Measurements from ENCODE around the gene KIAA1328. TPM values are rescaled to one million over a fixed set of nuclear protein-coding genes. Genes with fewer than 3 reads are reported as not detected.

The KIAA1328 gene
- total RNA-seq, result 10 to 100 TPM; 16.1 to 32.0 (median 20.1) TPM

- intact Hi-C loops (cut with DNase I; ENCODE audit: low total_unique reads), result no loop called here
Measured at GRCh38 chr18:36828630-36829361, at the start of gene KIAA1328, which contains the start of gene TPGS2. Gene KIAA1328 (plus strand): TSS chr18:36829127. CDS start chr18:36829139, 12 bp downstream. Gene TPGS2 (minus strand): TSS chr18:36829002. CDS start chr18:36828767, 235 bp downstream.

GRCh38 chr18:36780748-36781147, 48.2 kb upstream of the KIAA1328 start:
- TF ChIP-seq POLR2A (IDR thresholded peaks at IDR 0.05) (no peak), CTCF (IDR thresholded peaks at IDR 0.05) (no peak)
- intact Hi-C loops (cut with DNase I; ENCODE audit: low total_unique reads), result no loop called here
- no peak for DNase-seq (ENCODE audit: low spot score in 2 of 2)
- H3K4me3 ChIP-seq (ENCODE audit: low read depth, poor library complexity, severe bottlenecking), result no peak overlapping the region
- 80 to 81% methylated on average over 2 of the region's 2 CpGs for WGBS, 2 donors

More at GRCh38 chr18:36828630-36829361, at the start of gene KIAA1328, which contains the start of gene TPGS2:
- WGBS, 2 donors, result 1% methylated on average over 16 to 57 of the region's 83 CpGs
- TF ChIP-seq POLR2A (IDR thresholded peaks at IDR 0.05) (no peak), CTCF (IDR thresholded peaks at IDR 0.05) (no peak)
- peak within 1 kb of the TSS; percentile 76 for H3K4me3 ChIP-seq (ENCODE audit: low read depth, poor library complexity, severe bottlenecking)
- DNase-seq (ENCODE audit: low spot score in 2 of 2), result peak; percentile 76 to 96

GRCh38 chr18:36782710-36783109, 46.2 kb upstream of the KIAA1328 start:
- 56 to 60% methylated on average over 9 of the region's 9 CpGs for WGBS, 2 donors
- H3K4me3 ChIP-seq (ENCODE audit: low read depth, poor library complexity, severe bottlenecking), result no peak overlapping the region
- intact Hi-C loops (cut with DNase I; ENCODE audit: low total_unique reads), result no loop called here
- DNase-seq (ENCODE audit: low spot score in 2 of 2), result no peak
- no peak for TF ChIP-seq POLR2A (IDR thresholded peaks at IDR 0.05)
- no peak for TF ChIP-seq CTCF (IDR thresholded peaks at IDR 0.05)

- no peak for TF ChIP-seq POLR2A (IDR thresholded peaks at IDR 0.05)
- no peak for TF ChIP-seq CTCF (IDR thresholded peaks at IDR 0.05)
- no peak overlapping the region for H3K4me3 ChIP-seq (ENCODE audit: low read depth, poor library complexity, severe bottlenecking)
- no peak for DNase-seq (ENCODE audit: low spot score in 2 of 2)
- intact Hi-C loops (cut with DNase I; ENCODE audit: low total_unique reads), result no loop called here
- WGBS, 2 donors, result 97 to 98% methylated on average over 5 of the region's 5 CpGs
Measured at GRCh38 chr18:36783792-36784191, 45.1 kb upstream of the KIAA1328 start.

- peak; percentile 60 to 90 for DNase-seq (ENCODE audit: low spot score in 2 of 2)
- TF ChIP-seq CTCF (IDR thresholded peaks at IDR 0.05), result no peak
- TF ChIP-seq POLR2A (IDR thresholded peaks at IDR 0.05), result no peak
- WGBS, 2 donors, result 33 to 43% methylated on average over 4 of the region's 4 CpGs
- intact Hi-C loops (cut with DNase I; ENCODE audit: low total_unique reads), result no loop called here
- H3K4me3 ChIP-seq (ENCODE audit: low read depth, poor library complexity, severe bottlenecking), result no peak overlapping the region
Measured at GRCh38 chr18:36786686-36787085, 42.2 kb upstream of the KIAA1328 start.

All from lower leg skin (tissue), 4 donors.